Activated naive CD4-positive, alpha-beta T cell treated with anti-CD3 and anti-CD28 coated beads, Interleukin-2, amount 50 U/mL, for 24 hours (primary cell): ENCODE data around the gene SENP5.
"Not testable (repeated sequence)": the region's sequence is repeated elsewhere in the genome, so short reads cannot be mapped to it uniquely, and the experiment has no call there.

Source experiments
- H3K27ac Mint-ChIP-seq: one replicate; pipeline ENCODE4 v1.8.0; 2021; ENCODE audit warnings: mild to moderate bottlenecking, mixed read lengths
- H3K27me3 Mint-ChIP-seq: one replicate; pipeline ENCODE4 v1.8.0; 2021; ENCODE audit warnings: mixed read lengths
- H3K36me3 Mint-ChIP-seq: one replicate; pipeline ENCODE4 v1.8.0; 2021; ENCODE audit warnings: mixed read lengths
- H3K4me1 Mint-ChIP-seq: one replicate; pipeline ENCODE4 v1.8.0; 2021; ENCODE audit warnings: mixed read lengths
- H3K4me3 Mint-ChIP-seq: one replicate; pipeline ENCODE4 v1.8.0; 2021; ENCODE audit warnings: mild to moderate bottlenecking, mixed read lengths
- H3K9me3 Mint-ChIP-seq: one replicate; pipeline ENCODE4 v1.8.0; 2021; ENCODE audit warnings: mixed read lengths

SENP5 gene

DNA sequence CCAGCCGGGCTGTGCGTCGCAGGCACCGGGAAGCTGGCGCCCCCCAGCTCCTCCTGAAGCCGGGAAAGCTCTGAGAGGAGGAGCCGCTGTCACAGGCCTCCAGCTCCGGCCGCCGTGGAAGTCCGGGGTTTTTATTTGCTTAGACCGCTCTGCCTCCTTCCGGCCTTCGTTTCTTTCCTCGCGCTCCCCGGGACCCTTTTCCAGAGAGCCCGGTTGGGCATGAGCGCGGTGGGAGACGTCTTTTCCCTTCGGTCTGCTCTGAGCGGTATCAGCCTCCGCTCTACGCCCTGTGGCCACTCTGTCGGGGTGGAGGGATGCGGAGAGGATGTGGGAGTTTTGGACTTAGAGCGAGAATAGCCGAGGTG is 559 bp downstream of the SENP5 start:
- no peaks in the 10 kb centered on the region for H3K9me3 Mint-ChIP-seq
- peak overlapping the region; percentile 90 for H3K27ac Mint-ChIP-seq
- peaks cover 22% of the 10 kb centered on the region for H3K4me1 Mint-ChIP-seq
- H3K27me3 Mint-ChIP-seq, result no peaks in the 10 kb centered on the region
- peak overlapping the region; percentile 93 for H3K4me3 Mint-ChIP-seq
- H3K36me3 Mint-ChIP-seq, result peaks cover 1% of the 10 kb centered on the region

DNA sequence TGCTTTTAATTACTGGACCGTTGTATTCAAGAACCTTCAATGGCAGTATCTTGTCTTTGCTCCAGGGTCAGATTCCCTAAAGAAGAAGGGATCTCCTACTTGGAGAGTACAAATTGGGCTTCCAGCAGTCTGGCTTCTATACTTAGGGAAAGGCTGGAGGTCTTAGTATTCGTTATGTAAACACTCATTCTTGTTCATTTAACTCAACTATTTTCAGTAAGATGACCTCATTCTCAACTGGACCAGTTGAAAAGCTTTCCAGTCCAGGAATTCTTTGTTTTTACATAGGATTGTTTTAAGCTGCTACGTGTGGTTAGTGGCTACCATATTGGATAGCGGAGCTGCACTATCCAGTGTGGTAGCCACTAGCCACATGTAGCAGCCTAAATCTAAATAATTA is 4.6 kb downstream of the SENP5 start:
- Mint-ChIP-seq H3K27ac (no peak overlapping the region), H3K4me1 (peaks cover 38% of the 10 kb centered on the region), H3K4me3 (no peak overlapping the region), H3K36me3 (peaks cover 1% of the 10 kb centered on the region), H3K9me3 (no peaks in the 10 kb centered on the region), H3K27me3 (no peaks in the 10 kb centered on the region)

DNA sequence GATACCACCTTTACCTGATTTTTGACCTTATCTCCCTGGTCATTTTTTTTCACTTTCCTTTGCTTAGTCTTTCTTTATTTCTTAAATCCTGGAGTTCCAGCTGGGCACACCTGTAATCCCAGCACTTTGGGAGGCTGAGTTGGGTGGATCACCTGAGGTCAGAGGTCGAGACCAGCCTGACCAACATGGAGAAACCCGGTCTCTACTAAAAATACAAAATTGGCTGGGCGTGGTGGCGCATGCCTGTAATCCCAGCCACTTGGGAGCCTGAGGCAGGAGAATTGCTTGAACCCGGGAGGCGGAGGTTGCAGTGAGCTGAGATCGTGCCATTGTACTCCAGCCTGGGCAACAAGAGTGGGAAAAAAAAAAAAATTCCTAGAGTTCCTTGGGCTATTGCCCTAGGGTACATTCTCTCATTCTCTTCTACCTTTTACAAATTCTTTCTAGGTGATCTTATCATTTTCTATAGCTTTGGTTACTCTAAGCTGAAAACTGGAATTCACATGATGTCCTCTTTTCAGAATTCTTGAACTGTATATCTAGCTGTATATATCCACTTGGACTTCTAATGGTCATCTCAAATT is 6.9 kb downstream of the SENP5 start:
- H3K4me1 Mint-ChIP-seq, result peaks cover 58% of the 10 kb centered on the region
- H3K27ac Mint-ChIP-seq, H3K27me3 Mint-ChIP-seq, H3K9me3 Mint-ChIP-seq, H3K36me3 Mint-ChIP-seq, H3K4me3 Mint-ChIP-seq: not testable (repeated sequence)

DNA sequence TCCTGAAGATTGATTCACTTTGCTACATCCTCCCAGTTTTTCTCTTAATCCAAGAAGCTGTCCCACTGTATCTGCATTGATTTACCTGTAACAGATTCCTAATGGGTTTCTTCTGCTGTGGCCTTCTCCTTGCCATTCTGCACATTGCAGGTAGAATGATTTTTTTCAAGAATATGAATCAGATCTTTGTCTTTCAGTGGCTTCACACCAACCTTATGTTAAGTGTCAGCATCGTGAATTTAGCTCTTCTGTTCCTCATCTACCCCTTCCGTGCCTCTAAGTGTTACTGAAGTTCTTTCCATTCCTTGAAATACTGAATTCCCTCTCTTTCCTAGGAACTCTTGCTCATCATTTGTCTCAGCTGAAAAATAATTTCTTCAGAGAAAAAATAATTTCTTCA is 7.5 kb downstream of the SENP5 start:
- no peaks in the 10 kb centered on the region for H3K9me3 Mint-ChIP-seq
- H3K27me3 Mint-ChIP-seq, result no peaks in the 10 kb centered on the region
- H3K4me1 Mint-ChIP-seq, result peaks cover 53% of the 10 kb centered on the region
- H3K36me3 Mint-ChIP-seq, result peaks cover 2% of the 10 kb centered on the region
- H3K4me3 Mint-ChIP-seq, result no peak overlapping the region
- no peak overlapping the region for H3K27ac Mint-ChIP-seq

DNA sequence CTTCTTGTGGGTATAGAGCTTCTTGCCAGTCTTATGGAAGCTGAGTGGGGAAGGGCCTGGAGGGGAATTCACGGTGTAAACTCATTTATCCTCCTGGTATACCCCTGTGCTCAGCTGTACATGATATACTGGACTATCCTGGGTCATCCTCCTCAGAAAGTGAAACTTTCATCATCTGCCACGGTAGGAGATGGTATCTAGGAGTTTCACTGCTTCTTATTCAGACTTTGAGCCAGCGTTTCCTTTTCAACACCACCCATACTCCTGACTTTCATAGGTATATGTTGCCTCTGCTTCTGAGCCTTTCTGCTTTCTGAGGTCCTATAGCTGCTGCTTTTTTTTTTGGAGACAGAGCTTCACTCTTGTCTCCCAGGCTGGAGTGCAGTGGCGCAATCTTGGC is 15.6 kb downstream of the SENP5 start:
- Mint-ChIP-seq H3K4me3 (peak overlapping the region; percentile 12), H3K27ac (no peak overlapping the region), H3K4me1 (peaks cover 45% of the 10 kb centered on the region), H3K36me3 (peaks cover 1% of the 10 kb centered on the region), H3K27me3 (no peaks in the 10 kb centered on the region), H3K9me3 (no peaks in the 10 kb centered on the region)

DNA sequence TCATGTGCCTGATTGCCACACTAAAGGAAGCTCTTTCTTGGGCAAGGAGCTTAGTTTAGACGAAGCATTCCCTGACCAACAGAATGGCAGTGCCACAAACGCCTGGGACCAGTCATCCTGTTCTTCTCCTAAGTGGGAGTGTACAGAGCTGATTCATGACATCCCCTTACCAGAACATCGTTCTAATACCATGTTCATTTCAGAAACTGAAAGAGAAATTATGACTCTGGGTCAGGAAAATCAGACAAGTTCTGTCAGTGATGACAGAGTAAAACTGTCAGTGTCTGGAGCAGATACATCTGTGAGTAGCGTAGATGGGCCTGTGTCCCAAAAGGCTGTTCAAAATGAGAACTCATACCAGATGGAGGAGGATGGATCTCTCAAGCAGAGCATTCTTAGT is 18.4 kb downstream of the SENP5 start:
- peaks cover 4% of the 10 kb centered on the region for H3K36me3 Mint-ChIP-seq
- no peak overlapping the region for H3K4me3 Mint-ChIP-seq
- H3K27me3 Mint-ChIP-seq, result no peaks in the 10 kb centered on the region
- peaks cover 57% of the 10 kb centered on the region for H3K4me1 Mint-ChIP-seq
- no peaks in the 10 kb centered on the region for H3K9me3 Mint-ChIP-seq
- no peak overlapping the region for H3K27ac Mint-ChIP-seq

DNA sequence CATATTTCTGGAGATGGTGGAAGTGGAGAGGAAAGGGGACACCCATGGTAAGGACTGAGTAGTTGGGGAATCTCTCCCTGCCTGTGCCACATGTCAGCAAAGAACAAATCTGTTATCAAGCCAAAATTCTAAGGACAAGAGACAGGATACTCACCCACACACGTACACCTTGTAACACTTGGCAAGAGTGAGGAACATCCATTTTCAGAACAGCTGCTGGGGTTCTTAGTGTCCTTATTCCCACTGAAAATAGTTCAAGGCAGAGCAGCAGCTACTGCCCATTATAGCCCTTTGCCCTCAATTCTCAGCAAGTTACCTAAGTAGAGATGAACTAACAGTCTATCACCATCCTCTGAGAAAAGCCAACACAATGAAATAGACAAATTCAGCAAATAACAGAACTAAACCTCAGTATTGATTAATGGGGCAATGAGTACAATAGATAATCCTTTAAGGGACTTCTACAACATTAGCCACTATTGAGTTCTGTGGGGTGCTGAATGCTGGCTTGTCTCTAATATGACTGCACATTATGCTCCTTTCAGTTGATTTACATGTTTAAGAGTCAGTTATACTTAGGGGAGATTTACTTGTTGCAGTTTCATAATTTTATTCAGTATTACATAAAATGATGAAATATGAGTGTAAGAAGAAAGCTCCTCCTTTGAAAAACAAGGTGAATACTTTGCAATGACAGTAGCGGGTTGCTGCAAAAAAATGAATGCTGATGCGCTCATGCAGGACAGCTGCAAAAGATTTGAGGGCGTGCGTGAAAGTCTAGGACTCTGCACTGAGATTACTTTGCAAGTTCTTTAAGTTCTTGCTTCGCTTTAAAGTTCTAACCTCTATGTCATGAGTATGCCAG is 22.4 kb downstream of the SENP5 start:
- H3K36me3 Mint-ChIP-seq, result peaks cover 5% of the 10 kb centered on the region

DNA sequence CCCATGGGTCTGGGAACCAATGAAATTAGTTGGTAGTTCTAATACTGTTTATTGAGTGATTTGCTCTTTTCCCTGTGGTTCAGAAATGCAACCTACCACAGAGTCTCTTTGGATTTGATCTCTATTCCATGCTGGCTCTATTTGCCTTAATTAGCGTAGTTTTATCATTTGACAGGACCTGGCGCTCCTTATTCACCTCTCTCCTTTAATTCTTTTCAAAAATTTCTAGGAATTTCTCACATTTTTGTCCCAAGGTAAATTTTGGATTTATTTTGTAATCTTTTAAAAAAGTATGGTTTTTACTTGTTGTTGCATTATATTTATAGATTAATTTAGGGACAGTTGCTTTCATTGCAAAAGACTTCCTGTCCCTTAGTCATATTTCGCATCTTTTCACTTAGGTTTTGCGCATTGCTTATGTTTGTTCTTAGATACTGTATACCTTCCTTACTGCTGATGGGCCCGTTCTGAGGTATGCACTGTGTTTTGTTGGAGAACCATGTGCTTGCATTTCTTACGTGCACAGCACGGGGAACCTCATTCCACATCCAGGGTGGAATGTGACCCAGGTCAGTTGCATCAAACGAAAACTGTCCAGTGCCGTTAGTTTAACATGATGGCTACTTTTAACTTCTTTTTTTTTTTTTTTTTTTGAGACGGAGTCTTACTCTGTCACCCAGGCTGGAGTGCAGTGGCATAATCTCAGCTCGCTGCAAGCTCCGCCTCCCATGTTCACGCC is 27.0 kb downstream of the SENP5 start:
- H3K36me3 Mint-ChIP-seq, result peaks cover 8% of the 10 kb centered on the region
- no peak overlapping the region for H3K27ac Mint-ChIP-seq
- peaks cover 40% of the 10 kb centered on the region for H3K4me1 Mint-ChIP-seq
- no peaks in the 10 kb centered on the region for H3K27me3 Mint-ChIP-seq
- H3K4me3 Mint-ChIP-seq, result no peak overlapping the region
- H3K9me3 Mint-ChIP-seq, result no peaks in the 10 kb centered on the region

More for the DNA sequence above, 22.4 kb downstream of the SENP5 start:
- Mint-ChIP-seq H3K9me3 (no peaks in the 10 kb centered on the region), H3K4me3 (no peak overlapping the region), H3K4me1 (peaks cover 50% of the 10 kb centered on the region), H3K27ac (peak overlapping the region; percentile 41), H3K27me3 (no peaks in the 10 kb centered on the region)

DNA sequence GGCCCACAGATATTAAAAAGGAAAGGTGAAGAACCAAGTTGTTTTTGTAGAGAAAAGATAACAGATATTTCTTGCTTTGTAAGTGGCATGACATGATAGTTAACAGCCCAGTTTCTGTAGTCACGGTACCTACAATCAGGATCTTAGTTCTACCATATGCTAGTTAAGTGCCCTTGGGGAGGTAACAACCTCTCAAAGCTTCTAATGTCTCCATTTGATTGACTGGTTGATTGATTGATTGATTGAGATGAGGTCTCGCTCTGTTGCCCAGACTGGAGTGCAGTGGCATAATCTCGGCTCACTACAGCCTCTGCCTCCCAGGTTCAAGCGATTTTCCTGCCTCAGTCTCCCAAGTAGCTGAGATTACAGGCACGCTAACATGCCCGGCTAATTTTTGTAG is 28.5 kb downstream of the SENP5 start:
- Mint-ChIP-seq H3K27ac (no peak overlapping the region), H3K9me3 (no peaks in the 10 kb centered on the region), H3K27me3 (no peaks in the 10 kb centered on the region), H3K36me3 (peaks cover 11% of the 10 kb centered on the region), H3K4me3 (no peak overlapping the region), H3K4me1 (peaks cover 26% of the 10 kb centered on the region)

DNA sequence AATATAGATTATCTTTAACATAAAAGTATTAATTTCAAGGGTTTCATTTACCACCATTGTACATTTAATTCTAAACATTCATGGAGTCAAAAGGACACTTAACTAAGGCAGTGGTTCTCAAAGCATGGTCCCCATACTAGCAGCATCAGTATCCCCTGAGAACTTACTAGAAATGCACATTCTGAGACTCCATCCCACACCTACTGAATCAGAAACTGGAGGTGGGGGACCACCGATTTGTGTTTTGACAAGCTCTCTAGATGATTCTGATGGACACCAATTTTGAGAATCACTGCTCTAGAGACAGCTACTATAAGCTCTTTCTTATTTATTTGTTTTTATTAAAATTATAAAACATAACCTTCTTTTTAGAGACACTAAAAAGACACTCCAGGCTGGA is 34.0 kb downstream of the SENP5 start:
- peaks cover 8% of the 10 kb centered on the region for H3K4me1 Mint-ChIP-seq
- no peak overlapping the region for H3K4me3 Mint-ChIP-seq
- peaks cover 27% of the 10 kb centered on the region for H3K36me3 Mint-ChIP-seq
- H3K27ac Mint-ChIP-seq, result no peak overlapping the region
- no peaks in the 10 kb centered on the region for H3K27me3 Mint-ChIP-seq
- no peaks in the 10 kb centered on the region for H3K9me3 Mint-ChIP-seq

DNA sequence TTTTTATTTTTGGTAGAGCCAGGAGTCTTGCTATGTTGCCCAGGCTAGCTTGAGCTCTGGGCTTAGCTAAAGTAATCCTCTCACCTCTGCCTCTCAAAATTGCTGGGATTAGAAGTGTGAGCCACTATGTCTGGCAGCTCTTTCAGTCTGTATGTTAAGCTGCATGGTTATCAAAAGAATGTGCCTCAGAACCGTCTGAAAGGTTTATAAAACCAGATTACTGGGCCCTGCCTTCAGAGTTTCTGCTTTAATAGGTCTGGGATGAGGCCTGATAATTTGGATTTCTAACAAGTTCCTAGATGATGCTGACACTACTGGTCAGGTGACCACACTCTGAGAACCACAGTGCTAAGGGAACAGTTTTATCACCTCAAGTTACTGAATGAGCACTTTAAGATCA is 34.6 kb downstream of the SENP5 start:
- no peak overlapping the region for H3K27ac Mint-ChIP-seq
- no peaks in the 10 kb centered on the region for H3K9me3 Mint-ChIP-seq
- no peak overlapping the region for H3K4me3 Mint-ChIP-seq
- no peaks in the 10 kb centered on the region for H3K27me3 Mint-ChIP-seq
- H3K4me1 Mint-ChIP-seq, result peaks cover 4% of the 10 kb centered on the region
- H3K36me3 Mint-ChIP-seq, result peaks cover 29% of the 10 kb centered on the region

DNA sequence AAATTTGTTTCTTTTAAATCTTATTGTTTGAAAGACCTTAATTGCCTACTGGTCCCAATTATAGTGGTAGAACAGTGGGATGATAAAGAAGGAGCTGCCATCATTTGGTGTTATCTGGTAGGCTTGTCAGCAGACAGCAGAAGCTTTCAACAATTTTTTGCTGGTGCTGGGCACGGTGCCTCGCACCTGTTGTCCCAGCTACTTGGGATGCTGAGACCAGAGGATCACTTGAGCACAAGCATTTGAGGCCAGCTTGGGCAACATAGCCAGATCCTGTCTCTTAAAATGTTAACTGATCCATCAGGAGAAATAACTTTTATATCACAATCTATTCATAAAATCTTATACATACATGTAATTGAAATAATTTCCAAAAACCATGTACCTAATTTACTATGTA is 36.0 kb downstream of the SENP5 start:
- H3K4me1 Mint-ChIP-seq, result no peaks in the 10 kb centered on the region
- no peaks in the 10 kb centered on the region for H3K27me3 Mint-ChIP-seq
- no peak overlapping the region for H3K4me3 Mint-ChIP-seq
- H3K27ac Mint-ChIP-seq, result no peak overlapping the region
- H3K9me3 Mint-ChIP-seq, result no peaks in the 10 kb centered on the region
- H3K36me3 Mint-ChIP-seq, result peaks cover 36% of the 10 kb centered on the region

DNA sequence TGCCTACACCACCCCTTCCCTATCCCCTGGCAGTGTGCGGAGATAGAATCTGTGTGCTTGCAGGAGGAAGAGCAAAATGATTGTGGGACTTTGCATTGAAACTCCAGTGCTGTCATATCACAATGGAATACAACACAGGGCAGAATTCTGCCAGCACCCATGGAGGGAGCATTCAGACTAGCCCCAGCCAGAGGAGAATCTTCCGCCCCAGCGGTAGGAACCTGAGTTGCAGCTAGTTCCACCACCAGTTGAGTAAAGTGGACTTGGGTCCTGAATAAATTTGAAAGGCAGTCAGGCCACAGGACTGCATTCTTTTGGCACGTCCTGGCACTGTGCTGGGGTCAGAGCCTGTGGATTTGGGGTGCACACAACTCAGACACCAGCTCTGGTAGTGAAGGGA is 47.1 kb downstream of the SENP5 start:
- H3K4me3 Mint-ChIP-seq, result no peak overlapping the region
- peaks cover 9% of the 10 kb centered on the region for H3K4me1 Mint-ChIP-seq
- H3K27me3 Mint-ChIP-seq, result no peaks in the 10 kb centered on the region
- no peaks in the 10 kb centered on the region for H3K9me3 Mint-ChIP-seq
- H3K27ac Mint-ChIP-seq, result no peak overlapping the region
- H3K36me3 Mint-ChIP-seq, result peaks cover 27% of the 10 kb centered on the region

DNA sequence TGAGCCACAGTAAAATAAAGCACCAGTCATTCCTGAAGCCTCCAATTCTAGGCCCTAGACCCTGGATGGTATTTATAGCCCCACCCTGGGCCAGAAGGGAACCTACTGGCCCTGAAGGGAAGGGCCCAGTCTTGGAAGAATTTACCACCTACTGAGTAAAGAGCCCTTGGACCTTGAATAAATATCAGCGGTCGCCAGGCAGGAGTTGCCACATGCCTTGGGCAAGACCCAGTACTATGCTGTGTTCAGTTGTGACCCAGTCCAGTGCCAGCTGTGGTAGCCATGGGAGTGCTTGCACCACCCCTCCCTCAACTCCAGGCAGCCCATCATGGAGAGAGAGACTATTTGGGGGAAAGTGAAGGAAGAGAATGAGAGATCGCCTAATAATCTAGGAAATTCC is 47.7 kb downstream of the SENP5 start:
- H3K36me3 Mint-ChIP-seq, result peaks cover 25% of the 10 kb centered on the region
- no peak overlapping the region for H3K27ac Mint-ChIP-seq
- H3K4me1 Mint-ChIP-seq, result peaks cover 9% of the 10 kb centered on the region
- H3K9me3 Mint-ChIP-seq, result no peaks in the 10 kb centered on the region
- no peak overlapping the region for H3K4me3 Mint-ChIP-seq
- no peaks in the 10 kb centered on the region for H3K27me3 Mint-ChIP-seq

DNA sequence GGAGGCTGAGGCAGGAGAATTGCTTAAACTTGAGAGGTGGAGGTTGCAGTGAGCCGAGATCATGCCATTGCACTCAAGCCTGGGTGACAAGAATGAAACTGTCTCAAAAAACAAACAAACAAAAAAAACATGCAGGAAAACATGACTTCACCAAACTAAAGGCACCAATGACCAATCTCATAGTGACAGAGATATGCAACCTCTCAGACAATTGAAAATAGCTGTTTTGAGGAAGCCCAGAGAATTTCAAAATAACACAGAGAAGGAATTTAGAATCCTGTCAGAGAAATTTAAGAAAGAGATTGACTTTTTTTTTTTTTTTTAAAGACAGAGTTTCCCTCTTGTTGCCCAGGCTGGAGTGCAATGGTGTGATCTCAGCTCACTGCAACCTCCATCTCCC is 48.5 kb downstream of the SENP5 start:
- no peak overlapping the region for H3K27ac Mint-ChIP-seq

DNA sequence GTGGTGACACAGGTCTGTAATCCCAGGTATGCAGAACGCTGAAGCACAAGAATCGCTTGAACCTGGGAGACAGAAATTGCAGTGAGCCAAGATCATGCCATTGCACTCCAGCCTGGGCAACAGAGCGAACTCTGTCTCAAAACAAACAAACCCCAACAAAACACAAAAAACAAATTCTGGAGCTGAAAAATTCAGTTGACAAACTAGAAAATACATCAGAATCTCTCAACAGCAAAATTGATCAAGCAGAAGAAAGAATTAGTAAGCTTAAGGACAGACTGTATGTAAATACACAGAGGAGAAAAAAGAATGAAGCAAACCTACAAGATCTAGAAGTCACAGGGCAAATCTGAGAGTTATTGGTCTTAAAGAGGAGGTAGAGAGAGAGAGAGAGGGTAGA is 49.3 kb downstream of the SENP5 start:
- Mint-ChIP-seq H3K36me3 (peaks cover 21% of the 10 kb centered on the region), H3K4me1 (peaks cover 9% of the 10 kb centered on the region), H3K9me3 (no peaks in the 10 kb centered on the region), H3K4me3 (no peak overlapping the region), H3K27ac (no peak overlapping the region), H3K27me3 (no peaks in the 10 kb centered on the region)

More for the DNA sequence above, 48.5 kb downstream of the SENP5 start:
- Mint-ChIP-seq H3K9me3 (no peaks in the 10 kb centered on the region), H3K27me3 (no peaks in the 10 kb centered on the region), H3K36me3 (peaks cover 21% of the 10 kb centered on the region), H3K4me1 (peaks cover 9% of the 10 kb centered on the region), H3K4me3 (no peak overlapping the region)
